Left renal pelvis (tissue), 4 donors: ENCODE measurements around the gene PRR5L. TPM values are rescaled to one million over a fixed set of nuclear protein-coding genes. Genes with fewer than 3 reads are reported as not detected.

ENCODE experiments used
- DNase-seq, 4 donors: peaks; one replicate each; pipeline ENCODE4 v3.0.0-alpha.2; 2013; ENCODE audit warnings: low read depth in 4 of 4, low spot score in 3 of 4
- polyA plus RNA-seq, 4 donors: library from polyadenylated mRNA; unstranded; fragments of 120-200 nt; gene quantifications; one replicate each; pipeline ENCODE4 v1.2.1, GENCODE V29; 2013; ENCODE audit not compliant: insufficient read length in 4 of 4

The PRR5L gene
- polyA plus RNA-seq, 4 donors, result 5.4 to 26.7 (median 14.7) TPM

DNA sequence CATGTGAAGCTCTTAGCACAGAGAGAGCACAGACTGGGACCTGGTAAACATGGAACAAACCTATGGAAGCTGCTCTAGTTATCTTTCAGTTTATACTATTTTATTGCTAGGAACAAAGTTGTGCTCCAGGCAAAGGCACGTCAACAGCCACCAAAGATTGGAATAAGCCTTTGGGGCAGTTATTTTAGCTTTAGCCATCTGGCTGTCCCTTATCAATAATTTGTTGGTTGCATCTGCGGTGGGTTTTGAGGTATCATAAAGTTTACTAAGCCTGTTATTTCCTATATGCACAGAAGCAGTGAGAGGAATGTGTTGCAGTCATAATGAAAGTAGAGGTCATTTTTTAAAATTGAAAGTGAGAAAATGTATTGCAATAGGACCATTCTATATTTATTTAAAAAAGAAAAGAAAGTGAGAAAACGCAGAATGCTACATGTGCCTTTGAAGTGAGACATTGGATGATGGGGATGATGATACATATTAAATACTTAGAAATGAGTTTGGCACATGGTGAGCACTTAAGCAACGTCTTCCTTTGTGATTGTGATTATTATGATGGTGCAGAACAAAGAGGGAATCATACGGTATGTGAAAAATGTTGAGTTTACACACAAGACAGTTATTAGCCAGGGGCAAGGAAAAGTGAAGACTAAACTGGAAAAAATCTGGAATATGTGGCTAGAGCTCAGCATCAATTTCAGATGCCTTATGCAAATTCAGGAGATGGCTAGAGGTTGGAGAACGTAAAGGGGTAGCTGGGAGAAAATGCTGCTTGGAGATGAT is 58.3 kb downstream of the PRR5L start:
- DNase-seq, result no peak

DNA sequence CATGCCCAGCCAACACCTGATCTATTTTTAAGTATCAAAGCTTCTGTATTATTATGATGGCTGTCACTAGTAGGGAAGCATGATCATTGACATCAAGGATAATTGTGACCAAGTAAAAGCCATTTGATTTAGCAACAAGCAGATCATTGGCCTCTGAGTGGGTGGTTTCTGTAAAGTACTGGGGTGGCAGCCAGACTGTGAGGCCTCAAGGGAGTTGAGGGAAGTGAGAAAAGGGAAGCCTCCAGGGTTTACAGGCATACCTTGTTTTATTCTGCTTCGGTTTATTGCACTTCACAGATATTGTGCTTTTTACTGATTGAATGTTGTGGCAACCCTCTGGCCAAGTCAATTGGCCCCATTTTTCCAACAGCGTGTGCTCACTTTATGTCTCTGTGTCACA is 60.1 kb downstream of the PRR5L start:
- DNase-seq, result no peak

DNA sequence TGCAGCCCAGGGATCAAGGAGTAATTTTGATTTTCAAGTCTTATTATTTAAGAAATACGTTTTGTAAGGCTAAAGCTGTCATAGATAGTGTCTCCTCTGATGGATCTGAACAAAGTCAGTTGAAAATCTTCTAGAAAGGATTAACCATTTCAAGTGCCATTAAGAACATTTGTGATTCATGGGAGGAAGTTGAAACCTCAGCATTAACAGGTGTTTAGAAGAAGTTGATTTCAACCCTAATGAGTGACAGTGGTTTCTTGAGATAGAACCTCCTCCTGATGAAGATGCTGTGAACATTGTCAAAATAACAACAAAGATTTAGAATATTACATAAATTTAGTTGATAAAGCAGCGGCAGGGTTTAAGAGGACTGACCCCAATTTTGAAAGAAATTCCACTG is 61.7 kb downstream of the PRR5L start:
- DNase-seq, result no peak

DNA sequence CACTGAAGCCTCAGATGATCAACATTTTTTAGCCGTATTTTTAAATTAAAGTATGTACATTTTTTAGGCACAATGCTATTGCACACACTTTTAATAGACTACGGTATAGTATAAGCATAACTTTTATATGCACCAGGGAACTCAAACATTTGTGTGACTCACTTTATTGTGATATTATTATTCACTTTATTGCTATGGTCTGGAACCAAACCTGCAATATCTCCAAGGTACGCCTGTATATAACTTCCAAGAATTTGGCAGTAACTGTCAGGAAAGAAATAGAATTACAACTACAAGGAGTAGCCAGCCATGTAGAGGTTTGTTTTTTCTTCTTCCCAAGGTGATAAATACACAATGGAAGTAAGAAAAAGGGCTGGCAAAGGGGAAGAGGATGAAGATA is 62.3 kb downstream of the PRR5L start:
- DNase-seq, result no peak

DNA sequence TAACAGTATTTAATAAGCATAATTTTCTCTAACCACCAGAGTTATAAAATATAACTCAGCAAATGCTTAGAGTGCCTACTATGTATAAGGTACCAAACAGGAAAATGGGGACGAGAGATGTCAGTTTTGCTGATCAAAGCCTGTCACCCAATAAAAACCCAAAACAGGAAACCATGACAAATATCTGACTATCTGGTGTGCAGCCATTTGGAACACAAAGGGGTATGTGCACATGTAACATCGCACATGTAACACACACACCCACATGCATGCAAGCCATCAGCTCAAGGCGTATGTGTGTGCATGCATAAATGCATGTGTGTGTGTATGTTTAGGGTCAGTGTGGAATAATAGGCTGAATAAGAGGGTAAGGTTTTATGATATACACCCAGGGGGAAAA is 64.2 kb downstream of the PRR5L start:
- no peak for DNase-seq

DNA sequence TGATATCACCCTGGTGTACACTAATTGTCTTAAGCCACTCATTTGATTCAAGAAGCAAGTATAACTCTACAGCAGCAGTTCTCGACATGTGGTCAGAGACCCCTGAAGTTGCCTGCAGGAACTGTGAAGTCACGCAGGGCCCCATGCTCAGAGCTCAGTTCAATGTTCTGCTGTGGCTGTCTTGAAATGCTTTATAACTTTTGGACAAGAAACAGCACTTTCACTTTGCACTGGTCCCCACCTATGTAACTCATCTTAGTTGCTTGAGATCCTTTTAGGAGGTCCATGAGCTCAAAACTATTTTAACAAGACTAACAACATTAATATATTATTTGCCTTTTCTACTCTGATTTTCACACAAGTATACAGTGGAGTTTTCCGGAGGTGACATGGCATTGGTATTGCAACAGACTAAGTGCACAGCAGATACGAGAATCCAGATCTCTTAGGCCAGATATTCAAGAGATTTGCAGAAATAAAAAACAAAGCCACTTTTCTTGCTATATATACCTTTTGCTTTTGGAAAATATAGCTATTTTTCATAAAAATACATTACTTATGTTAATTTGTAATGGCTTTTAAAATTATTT is 64.8 kb downstream of the PRR5L start:
- DNase-seq, result no peak

DNA sequence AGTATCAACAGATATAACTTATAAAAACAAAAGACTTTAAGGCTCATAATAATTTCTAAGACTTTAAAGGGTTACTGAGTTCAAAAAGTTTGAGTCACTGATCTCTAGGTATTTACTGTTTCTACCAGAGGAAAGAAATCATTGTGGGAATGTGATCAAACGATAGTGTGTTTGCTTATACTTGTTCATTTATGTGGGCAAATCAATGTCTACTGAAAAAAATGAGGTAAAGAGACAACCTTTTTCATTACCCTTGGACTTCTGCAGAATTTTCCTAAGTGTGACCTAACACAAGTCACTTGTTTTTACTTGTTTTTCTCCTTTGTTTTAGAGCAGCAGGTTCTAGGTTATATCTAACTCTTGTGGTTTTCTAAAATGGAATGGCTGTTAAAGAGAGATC is 65.4 kb downstream of the PRR5L start:
- no peak for DNase-seq

DNA sequence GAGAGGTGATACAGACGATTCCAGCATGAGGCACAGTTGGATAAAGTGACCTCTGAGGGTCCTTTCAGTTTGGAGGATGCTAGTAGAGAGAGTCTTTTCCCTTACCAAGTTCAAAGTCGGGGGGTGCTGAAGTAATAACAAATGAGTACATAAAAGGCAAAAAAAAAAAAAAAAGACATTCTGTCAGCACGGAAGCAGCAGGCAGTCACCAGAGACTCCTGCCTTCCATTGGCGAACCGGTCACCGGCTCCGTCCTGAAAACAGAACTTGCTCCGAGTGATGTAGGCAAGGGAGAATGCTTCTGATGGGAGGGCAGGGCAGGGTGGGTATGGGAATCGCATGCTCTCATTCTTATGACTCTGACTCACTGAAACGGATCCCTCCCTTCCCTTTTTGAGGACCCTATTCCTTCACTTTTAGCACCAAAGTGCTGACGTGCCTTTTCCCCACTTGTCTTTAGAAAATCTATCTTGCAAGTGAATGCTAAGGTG is 65.9 kb downstream of the PRR5L start:
- no peak for DNase-seq

DNA sequence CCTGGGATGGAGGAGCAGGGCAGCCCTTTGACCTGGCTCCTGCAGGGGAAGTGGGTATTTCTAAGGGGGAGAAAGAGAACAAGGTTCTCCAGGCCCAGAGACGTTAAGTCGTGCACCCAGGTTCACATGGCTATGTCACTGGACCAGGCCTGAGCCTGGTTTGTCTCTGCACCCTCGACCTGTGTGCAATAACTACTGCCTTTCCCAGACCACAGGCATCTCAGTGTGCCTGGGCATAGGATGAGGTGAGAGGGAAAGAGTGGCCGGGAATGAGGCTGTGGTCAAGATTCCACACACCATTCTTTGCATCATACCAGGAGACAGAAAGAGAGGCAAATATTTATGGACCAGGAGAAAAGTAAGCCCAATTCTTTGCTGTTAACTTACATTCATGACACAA is 66.8 kb downstream of the PRR5L start:
- DNase-seq, result no peak

DNA sequence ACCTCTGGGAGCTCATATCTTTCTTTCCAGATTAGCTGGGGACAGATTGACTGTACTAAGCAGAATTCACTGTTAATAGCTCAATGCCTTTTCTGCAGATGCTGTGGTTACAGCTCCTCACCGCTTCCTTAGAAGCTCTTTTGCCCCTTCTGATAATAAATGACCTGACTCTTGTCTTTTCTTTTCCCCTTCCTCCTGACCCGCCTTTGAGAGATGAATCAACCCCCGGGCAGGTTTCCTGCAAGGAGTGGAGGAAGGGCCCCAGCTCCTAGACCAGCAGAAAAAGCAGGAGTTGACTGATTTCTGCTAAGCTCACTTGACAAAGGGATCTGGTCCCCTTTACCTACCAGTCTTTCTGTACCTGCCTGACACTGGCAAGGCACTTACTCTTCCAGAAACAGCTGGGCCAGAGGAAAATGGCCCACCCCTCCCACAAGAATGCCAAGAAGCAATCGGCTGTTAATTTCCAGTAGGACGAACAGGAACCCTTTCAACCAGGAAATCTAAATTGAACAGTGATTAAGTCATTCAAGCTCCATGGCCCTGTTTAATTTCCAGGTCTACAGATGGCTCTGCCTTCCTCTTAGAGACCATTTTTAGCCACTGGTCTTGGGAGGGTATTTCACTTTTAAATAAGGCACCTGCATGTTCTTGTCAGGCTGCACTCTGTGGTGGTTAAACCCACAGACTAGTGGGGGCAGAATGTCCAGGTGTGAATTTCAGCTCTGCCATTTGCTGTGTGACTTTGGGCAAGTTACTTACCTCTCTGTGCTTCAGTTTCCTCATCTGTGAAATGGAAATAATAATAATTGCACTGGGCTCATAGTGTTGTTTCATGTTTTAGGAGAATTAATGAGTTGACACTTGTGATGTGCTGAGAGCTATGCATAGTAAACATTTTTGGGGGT is 67.5 kb downstream of the PRR5L start:
- DNase-seq, result no peak

DNA sequence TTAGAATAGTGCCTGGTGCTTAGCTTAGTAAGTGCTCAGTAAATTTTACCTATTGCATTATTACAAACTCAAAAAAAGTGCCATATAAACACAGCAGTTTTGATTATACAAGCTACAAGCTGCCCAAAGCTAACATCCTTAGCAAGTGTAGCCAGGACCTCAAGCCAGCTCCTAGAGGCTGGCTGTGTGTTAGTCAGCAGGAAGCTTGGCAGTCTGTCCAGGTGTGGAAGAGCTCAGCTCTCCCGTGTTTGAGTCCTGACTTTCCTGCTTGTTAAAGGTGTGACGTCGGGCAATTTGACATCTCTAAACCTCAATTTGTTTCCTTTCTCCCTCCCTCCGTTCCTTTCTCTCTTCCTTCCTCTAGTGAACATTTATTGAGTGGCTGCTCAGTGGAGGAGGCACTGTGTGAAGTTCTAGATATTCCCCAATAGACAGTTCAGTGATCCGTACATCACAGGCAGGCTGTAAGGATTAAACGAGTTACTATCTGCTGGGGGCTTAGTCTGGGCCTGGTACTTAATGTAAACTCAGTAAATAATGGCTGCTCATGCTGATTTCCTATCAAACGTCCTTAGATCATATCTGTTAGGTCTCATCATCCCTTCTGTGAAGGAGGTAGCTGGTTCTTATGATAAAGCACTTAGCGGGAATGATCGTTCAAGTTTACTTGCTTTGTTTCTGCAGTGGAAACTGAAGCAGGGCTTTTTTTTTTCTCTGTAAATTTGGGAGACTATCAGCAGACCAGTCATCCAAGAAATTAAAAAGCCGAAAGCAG is 68.7 kb downstream of the PRR5L start:
- no peak for DNase-seq

DNA sequence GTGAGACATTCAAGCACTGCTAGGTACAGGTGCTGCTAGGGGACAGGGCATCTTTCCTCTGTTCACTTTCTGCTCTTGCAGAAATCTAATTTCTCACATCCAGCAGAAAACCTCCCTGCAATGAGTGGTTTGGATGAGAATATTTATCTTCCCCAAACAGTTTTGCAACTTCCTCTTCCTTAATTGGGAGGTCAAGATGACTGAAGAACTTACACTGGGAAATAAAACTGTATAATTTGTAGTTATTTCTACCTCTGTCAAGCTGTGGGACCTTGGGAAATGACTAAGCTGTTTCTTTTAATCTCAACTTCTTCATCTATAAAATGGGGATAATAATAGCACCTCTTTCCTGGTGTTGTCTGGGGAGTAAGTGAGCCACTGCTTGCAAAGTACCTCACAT is 69.8 kb downstream of the PRR5L start:
- DNase-seq, result no peak

DNA sequence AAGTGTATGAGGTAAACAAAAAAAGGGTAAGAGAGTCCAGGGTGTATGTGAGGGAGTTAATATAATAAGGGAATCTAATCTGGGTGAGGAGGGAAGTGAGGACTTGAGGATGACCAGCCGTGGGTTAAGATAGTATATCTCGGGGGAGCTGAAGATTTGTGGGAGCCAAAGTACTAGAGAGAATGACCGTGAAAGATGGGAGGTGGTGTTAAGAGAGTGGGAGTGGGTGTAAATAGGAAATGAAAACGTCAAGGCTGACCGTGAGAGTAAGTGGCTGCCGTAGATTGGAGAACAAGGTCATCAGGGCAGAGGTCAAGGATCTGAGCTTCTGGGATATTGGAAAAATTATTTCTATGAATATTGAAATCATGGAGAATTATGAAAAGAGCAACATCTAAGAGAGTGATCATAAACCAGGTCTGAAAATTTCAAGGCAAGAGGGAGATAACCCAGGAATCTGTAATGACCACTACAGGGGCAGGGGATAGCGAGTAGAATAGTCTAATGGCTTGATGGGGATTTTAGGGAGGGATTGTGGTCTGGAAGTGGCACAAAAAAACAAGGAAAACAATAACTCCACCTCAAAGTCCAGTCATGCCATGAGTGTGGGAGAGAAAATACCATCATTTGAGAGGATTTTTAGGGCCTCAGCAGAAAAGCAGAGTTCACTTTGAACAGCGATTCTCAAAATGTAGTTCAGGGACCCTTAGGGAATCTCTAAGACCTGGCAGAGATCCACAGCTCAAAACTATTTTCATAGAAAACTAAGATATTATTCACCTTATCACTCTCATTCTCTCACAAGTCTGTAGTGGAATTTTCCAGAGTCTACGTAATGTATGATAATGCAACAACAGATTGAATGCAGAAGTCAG is 72.0 kb downstream of the PRR5L start:
- no peak for DNase-seq

DNA sequence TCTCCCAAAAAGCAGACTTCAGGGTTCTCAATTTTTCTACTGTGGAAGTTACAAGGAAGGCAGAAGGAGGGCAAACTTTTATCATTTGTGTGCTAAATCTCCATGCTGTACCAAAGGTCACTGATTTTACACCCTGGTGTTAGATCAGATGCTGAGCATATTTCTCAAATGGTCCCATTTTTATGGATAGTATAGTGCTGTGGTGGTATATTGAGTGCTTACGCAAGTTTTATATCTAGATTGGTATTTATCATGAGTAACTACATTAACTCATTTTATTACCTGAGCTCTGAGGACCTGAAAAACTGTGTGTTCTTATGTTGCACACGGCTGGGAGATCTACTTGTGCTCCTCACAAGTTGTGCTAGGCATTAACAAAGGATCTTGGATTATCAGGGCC is 75.1 kb downstream of the PRR5L start:
- no peak for DNase-seq

DNA sequence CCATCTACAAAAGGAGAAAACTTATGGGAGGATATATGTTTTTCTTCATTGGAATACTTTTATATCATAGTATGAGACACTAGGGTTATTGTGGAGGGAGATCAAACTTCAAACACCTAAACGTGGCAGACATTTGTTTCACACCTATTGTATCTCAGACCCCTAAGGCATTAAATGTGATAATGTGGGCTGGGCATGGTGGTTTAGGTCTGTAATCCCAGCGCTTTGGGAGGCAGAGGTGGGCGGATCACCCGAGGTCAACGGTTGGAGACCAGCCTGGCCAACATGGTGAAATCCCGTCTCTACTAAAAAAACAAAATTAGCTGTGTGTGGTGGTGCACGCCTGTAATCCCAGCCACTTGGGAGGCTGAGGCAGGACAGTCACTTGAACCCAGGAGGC is 75.5 kb downstream of the PRR5L start:
- no peak for DNase-seq

DNA sequence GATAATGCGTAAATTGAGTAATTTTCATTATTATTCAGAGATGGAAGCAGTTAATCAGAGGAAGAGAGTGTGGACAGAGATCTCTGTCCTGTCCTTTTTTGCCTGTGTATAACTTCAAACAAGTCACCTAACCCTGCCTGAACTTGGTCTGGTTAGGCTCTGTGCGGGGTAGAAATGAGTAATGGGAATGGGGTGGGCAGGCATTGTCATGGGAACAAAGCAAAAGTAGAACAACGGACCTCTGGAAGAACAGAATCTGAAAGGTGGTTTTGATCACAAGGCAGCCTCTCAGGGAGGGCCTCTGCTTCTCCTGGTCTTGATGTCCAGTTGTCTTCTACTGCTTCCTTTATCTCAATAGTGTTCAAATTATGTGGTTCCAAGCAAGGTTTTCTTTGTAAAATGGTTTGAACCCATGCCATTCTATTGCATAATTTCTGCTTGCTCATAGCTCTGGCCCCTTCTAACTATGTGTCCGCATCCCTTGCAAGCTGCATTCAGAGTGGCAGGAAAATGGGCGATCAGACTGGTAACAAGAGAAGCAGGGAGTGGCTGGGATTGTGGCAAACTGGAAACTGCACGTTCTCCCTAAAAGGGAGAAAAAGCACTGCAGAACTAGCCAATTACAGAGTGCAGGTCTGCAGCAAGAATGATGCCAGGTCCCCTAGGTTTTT is 76.1 kb downstream of the PRR5L start:
- DNase-seq, result no peak

DNA sequence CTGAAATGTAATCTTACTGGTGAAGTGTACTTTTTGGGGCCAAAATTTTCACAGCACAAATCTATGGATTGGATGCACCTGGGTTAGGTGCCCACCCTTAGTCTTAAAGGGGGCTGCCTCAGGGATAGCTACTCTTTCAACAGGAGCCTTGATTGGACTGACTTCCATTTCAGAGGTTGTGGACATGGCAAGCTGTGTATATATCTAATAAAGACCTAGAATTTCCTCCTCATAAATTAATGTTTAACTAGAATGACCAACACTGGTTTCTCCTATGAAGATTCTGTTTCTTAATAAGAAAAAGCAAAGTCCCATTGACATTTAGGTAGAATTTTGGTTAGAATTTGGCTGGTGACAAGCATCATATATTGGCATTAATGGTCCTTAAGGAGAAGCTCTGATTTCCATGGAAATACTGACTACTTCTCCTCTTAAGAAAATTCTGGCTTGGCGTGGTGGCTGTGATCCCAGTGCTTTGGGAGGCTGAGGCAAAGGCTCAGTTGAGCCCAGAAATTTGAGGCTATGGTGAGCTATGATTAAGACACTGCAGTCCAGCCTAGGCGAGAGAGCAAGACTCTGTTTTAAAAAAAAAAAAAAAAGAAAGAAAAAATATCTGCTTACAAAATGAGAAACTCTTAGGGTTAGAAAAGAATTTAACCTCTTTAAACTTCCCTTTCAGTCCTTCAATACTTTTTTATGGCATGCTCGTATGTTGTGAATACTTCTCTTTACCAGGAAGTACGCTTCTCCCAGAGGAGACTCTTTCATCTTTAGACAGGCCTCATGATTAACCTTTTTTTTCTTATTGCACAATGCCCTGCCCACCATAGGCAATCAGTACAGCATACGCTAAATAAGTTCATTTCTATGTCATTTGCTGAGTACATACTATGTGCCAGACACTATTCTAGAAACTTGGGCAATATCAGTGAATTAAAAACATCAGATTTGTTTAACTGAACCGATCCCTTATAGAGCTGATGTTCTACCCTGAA is 77.2 kb downstream of the PRR5L start:
- no peak for DNase-seq

DNA sequence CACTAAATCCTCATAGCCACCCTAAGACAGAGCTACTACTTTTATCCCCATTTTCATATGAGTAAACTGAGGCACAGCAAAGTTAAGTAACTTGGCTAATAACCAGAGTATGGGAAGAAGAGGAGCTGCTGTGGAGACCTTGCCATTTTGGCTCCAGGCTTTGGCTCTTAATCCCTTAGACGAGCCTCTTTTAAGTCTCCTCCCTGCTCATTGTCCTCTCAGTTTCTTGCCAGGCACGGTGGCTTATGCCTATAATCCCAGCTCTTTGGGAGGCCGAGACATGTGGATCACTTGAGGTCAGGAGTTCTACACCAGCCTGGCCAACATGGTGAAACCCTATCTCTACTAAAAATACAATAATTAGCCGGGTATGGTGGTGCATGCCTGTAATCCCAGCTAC is 78.6 kb downstream of the PRR5L start:
- no peak for DNase-seq
